Adrenal gland (tissue), 12 donors: Measurements from ENCODE around the gene AUH. TPM values are rescaled to one million over a fixed set of nuclear protein-coding genes. Genes with fewer than 3 reads are reported as not detected.

Source experiments
- DNase-seq, 7 donors: peaks; one replicate each; pipeline ENCODE4 v3.0.0-alpha.2; 2019 to 2020
- H3K27ac ChIP-seq, 5 donors: fragments of 200-600 bp; sonication (generic) in 4 of 5; 1 replicate in 3 of 5; 2 replicates in 2 of 5; pipeline versions ENCODE4 v1.5.1 to v1.8.0; 2016 to 2020; ENCODE audit warnings: mild to moderate bottlenecking in 1 of 5
- H3K27me3 ChIP-seq: fragments of 200-600 bp; 2 replicates; pipeline ENCODE4 v1.8.0; 2021
- H3K36me3 ChIP-seq, 2 donors: fragments of 200-600 bp; replicated peaks in 1 of 2; 1 replicate in 1 of 2; 2 replicates in 1 of 2; pipeline versions ENCODE4 v1.5.1 to v1.8.0; 2018 to 2022
- H3K4me1 ChIP-seq, 2 donors: fragments of 200-600 bp; replicated peaks in 1 of 2; 1 replicate in 1 of 2; 2 replicates in 1 of 2; pipeline versions ENCODE4 v1.5.1 to v1.8.0; 2018 to 2021
- H3K4me3 ChIP-seq, 4 donors: fragments of 200-600 bp; sonication (generic) in 3 of 4; one replicate each; pipeline ENCODE4 v1.5.1; 2016 to 2018
- H3K9me3 ChIP-seq, 3 donors: fragments of 200-600 bp; sonication (generic) in 1 of 3; replicated peaks in 1 of 3; 1 replicate in 2 of 3; 2 replicates in 1 of 3; pipeline versions ENCODE4 v1.5.1 to v1.8.0; 2016 to 2021
- POLR2A ChIP-seq, 2 donors: fragments of 450-650 bp; IDR thresholded peaks; one replicate each; pipeline ENCODE4 v1.6.1; 2017; ENCODE audit warnings: antibody characterized with exemption in 2 of 2, mild to moderate bottlenecking in 2 of 2, moderate library complexity in 1 of 2
- WGBS, 4 donors: extraction: QIAGEN DNeasy Blood & Tissue Kit in 2 of 4; methylation state at CpG; one replicate each; pipeline versions ENCODE4 v1.1.5 to v1.1.7; 2013 to 2017; 5-methylcytosine and 5-hydroxymethylcytosine counted together
- intact Hi-C, 2 donors: fragments of 100-400 bp; cut with DNase I; formaldehyde crosslinking; loops; one replicate each; pipeline versions ENCODE4 v1.14.1 to v1.15.0; 2022 to 2023
- polyA plus RNA-seq, 3 donors: library from polyadenylated mRNA; stranded (reverse); fragments of 200-250 nt in 2 of 3; fragments of 350-450 nt in 1 of 3; fragmentation: Illumina TruSeq in 1 of 3; extraction: RNeasy Lipid Tissue Mini Kit (QIAGEN cat#74804) in 1 of 3; gene quantifications; one replicate each; pipeline ENCODE4 v1.2.3, GENCODE V29; 2013 to 2014
- total RNA-seq, 9 donors: library from RNA; depleted of rRNA in 4 of 9; stranded (reverse); fragments of >200 nt in 4 of 9; fragments of 120-200 nt in 1 of 9; fragmentation: NEBNext Ultra II Directional in 1 of 9; extraction: Animal tissue kit (Norgen Biotek cat#: 25700) in 1 of 9; gene quantifications; one replicate each; pipeline versions ENCODE4 v1.1.0 to v1.2.4, GENCODE V29; 2013 to 2023
- TF ChIP-seq, protein P1 (sequence below), 6 experiments: fragments of 450-650 bp in 4 of 6; fragments of 200-600 bp in 2 of 6; sonication (generic) in 1 of 6; IDR thresholded peaks; 1 replicate in 5 of 6; 2 replicates in 1 of 6; pipeline versions ENCODE4 v1.5.1 to v1.8.0; 2016 to 2021; ENCODE audit warnings: antibody characterized with exemption in 6 of 6, mild to moderate bottlenecking in 2 of 6, moderate library complexity in 1 of 6
- donor health status: healthy with polysubstance abuse.
- donor health status: Bipolar disorder and iron deficiency.
- donor health status: DM: yes; HTN: yes; CAD: no.
- donor health status: DM: no; HTN: no; CAD: no.
- donor health status: DM: no; HTN: no; CAD: no.
- donor health status: DM: yes; HTN: yes; CAD: no.

Gene AUH
- total and polyA plus RNA-seq, 12 donors = 41.9 to 158 (median 71.7) TPM

DNA sequence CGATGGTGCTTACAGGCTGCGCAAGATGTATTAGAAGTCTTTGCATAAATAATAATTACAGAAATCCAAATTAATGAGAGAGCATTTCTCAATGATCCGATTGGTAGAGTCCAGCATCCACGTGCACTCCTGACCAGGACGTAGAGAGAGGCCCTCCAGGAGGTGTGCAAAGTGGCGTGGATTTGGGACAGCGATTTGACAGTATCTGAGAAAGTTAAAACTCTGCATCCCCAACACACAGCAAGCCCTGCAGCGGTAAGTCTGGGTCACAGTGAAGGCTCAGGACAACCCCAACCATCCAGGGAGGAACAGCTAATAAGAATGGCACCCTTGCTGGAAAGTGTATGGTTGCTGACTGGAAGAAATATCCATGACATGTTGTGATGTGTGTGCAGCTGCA lies 180.2 kb downstream of the AUH start:
- no peaks in the 10 kb centered on the region for H3K4me1 ChIP-seq
- no peaks in the 10 kb centered on the region for H3K9me3 ChIP-seq
- no peaks in the 10 kb centered on the region for H3K36me3 ChIP-seq
- 80 to 92% (median 83%) methylated on average over 7 to 8 of the region's 8 CpGs for WGBS, 4 donors
- peak in 1 of 7 donors; percentile 40 for DNase-seq
- intact Hi-C loops = loop anchor here (10.0 kb wide), 2 partner anchors 87 to 243 kb away; partner anchors contain the start of gene NFIL3 (in 1 of the 2)
- H3K4me3 ChIP-seq = no peak overlapping the region
- no peaks in the 10 kb centered on the region for H3K27me3 ChIP-seq
- TF ChIP-seq, protein P1, sequence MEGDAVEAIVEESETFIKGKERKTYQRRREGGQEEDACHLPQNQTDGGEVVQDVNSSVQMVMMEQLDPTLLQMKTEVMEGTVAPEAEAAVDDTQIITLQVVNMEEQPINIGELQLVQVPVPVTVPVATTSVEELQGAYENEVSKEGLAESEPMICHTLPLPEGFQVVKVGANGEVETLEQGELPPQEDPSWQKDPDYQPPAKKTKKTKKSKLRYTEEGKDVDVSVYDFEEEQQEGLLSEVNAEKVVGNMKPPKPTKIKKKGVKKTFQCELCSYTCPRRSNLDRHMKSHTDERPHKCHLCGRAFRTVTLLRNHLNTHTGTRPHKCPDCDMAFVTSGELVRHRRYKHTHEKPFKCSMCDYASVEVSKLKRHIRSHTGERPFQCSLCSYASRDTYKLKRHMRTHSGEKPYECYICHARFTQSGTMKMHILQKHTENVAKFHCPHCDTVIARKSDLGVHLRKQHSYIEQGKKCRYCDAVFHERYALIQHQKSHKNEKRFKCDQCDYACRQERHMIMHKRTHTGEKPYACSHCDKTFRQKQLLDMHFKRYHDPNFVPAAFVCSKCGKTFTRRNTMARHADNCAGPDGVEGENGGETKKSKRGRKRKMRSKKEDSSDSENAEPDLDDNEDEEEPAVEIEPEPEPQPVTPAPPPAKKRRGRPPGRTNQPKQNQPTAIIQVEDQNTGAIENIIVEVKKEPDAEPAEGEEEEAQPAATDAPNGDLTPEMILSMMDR (IDR thresholded peaks at IDR 0.05) = no peak
- H3K27ac ChIP-seq = no peak overlapping the region

DNA sequence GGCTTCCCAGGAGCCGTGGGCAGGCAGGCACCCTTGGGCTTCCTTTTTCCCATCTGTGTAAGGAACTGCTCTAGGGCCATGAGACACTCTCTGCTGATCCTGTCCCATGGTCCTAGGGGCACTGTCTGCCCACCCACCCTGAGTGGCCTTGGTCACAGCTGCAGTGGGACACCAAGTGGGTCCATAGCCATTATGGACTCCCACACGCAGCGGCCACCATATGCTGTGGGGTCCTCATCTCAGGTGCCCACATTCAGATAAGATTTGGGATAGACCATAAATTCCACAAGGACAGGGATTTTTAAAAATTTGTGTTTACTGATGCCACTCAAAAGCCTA lies 180.8 kb downstream of the AUH start:
- no peak for DNase-seq
- Histone ChIP-seq H3K27ac (no peak overlapping the region), H3K9me3 (no peaks in the 10 kb centered on the region), H3K4me3 (no peak overlapping the region), H3K27me3 (no peaks in the 10 kb centered on the region), H3K4me1 (no peaks in the 10 kb centered on the region), H3K36me3 (no peaks in the 10 kb centered on the region)
- intact Hi-C loops = loop anchor here (10.0 kb wide), 2 partner anchors 86 to 244 kb away; partner anchors contain the start of gene NFIL3 (in 1 of the 2)
- no peak for TF ChIP-seq POLR2A (IDR thresholded peaks at IDR 0.05)
- TF ChIP-seq, protein P1 (IDR thresholded peaks at IDR 0.05) = no peak
- WGBS, 4 donors = 91 to 100% (median 93%) methylated on average over 2 to 3 of the region's 3 CpGs

DNA sequence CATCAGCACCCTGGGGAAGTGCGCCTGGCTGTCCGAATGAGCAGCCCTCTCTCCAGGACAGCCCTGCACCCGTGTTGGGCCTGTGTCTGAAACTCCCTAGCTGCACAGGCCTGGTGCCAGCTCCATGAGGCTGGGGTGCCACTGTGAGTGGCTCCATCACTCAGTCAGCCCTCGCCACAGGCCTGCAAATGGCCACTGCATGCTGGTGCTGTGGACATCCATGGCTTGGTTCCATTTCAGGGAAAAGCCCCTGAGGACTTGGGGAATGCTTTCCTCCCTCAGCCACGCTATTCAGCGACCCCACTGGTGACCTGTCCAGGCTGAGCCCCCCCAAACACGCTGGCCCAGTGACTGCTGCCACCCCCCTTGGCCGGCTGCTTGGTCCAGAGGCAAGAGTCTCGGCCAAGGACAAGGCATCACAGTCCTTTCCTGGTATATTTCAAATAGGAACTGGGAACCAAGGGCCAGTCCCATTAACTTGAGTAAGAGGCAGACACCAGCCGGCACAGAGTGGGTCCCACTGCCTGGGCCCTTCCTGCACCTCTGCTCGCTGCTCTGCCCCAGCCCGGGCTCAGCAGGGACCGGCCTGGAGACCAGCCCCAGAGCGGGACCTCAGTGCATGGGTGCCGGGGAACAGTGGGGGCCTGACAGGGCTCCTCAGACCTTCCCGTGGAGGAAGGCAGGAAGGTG lies 181.3 kb downstream of the AUH start:
- no peak overlapping the region for H3K4me3 ChIP-seq
- H3K27me3 ChIP-seq = no peaks in the 10 kb centered on the region
- no peaks in the 10 kb centered on the region for H3K4me1 ChIP-seq
- no peaks in the 10 kb centered on the region for H3K9me3 ChIP-seq
- no peak overlapping the region for H3K27ac ChIP-seq
- intact Hi-C loops = loop anchor here (10.0 kb wide), 2 partner anchors 86 to 244 kb away; partner anchors contain the start of gene NFIL3 (in 1 of the 2)
- 93 to 98% (median 95%) methylated on average over 4 to 16 of the region's 16 CpGs for WGBS, 4 donors
- TF ChIP-seq, protein P1 (IDR thresholded peaks at IDR 0.05) = no peak
- no peak for TF ChIP-seq POLR2A (IDR thresholded peaks at IDR 0.05)
- DNase-seq = peak in 1 of 7 donors; percentile 28
- H3K36me3 ChIP-seq = no peaks in the 10 kb centered on the region

DNA sequence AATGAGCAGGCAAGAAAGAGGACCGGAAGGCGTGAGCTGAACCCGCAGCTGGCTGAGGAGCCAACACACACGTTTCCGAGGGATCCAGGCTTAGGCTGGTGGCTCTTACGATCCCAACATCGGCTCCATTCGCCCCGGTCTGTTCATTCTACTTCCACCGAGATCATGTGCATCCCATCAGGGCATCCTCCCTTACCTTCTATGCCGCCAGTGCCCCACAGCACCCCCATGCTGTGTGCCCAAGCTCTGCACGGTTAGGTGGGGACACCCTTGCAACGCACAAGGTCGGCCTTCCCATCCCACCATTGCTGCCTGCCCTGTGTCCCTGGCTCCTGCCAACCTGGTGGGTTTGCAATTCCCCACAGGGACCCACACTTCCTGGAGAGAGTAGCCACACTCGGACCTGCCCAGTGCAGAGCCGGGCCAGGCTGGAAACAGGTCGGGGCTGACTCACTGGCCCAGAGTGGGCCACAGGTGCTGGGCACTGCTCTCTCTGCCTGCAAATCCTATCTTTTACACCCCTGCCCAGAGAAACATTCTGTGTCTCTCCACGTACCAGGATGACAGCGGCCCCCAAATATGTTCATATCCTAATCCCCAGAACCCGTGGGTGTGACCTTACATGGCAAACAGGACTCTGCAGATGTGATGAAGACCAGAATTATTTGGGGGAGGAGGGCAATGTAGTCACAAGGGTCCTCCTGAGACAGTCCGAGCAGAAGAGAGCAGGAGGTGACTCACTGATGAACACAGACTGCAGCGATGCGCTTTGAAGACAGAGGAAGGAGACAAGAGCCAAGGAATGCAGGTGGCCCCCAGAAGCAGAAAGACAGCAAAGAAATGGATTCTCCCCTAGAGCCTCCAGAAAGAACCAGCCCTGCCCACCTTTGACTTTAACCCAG lies 182.2 kb downstream of the AUH start:
- Histone ChIP-seq H3K27me3 (no peaks in the 10 kb centered on the region), H3K4me1 (no peaks in the 10 kb centered on the region), H3K4me3 (no peak overlapping the region), H3K36me3 (no peaks in the 10 kb centered on the region), H3K27ac (no peak overlapping the region), H3K9me3 (no peaks in the 10 kb centered on the region)
- DNase-seq = peak in 1 of 7 donors; percentile 30
- intact Hi-C loops = loop anchor here (10.0 kb wide), 2 partner anchors 85 to 245 kb away; partner anchors contain the start of gene NFIL3 (in 1 of the 2)
- TF ChIP-seq POLR2A (IDR thresholded peaks at IDR 0.05) = no peak
- TF ChIP-seq, protein P1 (IDR thresholded peaks at IDR 0.05) = no peak
- 87 to 92% (median 89%) methylated on average over 20 to 23 of the region's 23 CpGs for WGBS, 4 donors
